Prostate gland (tissue), 2 donors: ENCODE data around the gene HMGB4. TPM values are rescaled to one million over a fixed set of nuclear protein-coding genes. Genes with fewer than 3 reads are reported as not detected.

ENCODE experiments used
- DNase-seq: peaks from one replicate; pipeline ENCODE4 v3.0.0-alpha.2; 2019; ENCODE audit warnings: low spot score
- H3K27ac ChIP-seq, 2 donors: fragments of 200-600 bp; sonication (generic); 2 replicates each; pipeline ENCODE4 v1.5.1; 2017 to 2019
- H3K27me3 ChIP-seq: fragments of 200-600 bp; sonication (generic); replicated peaks from 2 replicates; pipeline ENCODE4 v1.5.1; 2019; ENCODE audit not compliant: insufficient read depth
- H3K36me3 ChIP-seq, 2 donors: fragments of 200-600 bp; sonication (generic); 1 replicate in 1 of 2; 2 replicates in 1 of 2; pipeline versions ENCODE4 v1.5.1 to v1.8.1; 2017 to 2019
- H3K4me1 ChIP-seq: fragments of 200-600 bp; sonication (generic); replicated peaks from 2 replicates; pipeline ENCODE4 v1.5.1; 2019
- H3K4me3 ChIP-seq, 2 donors: fragments of 200-600 bp; sonication (generic); 2 replicates each; pipeline ENCODE4 v1.5.1; 2017 to 2019
- H3K9me3 ChIP-seq: fragments of 200-600 bp; sonication (generic); 2 replicates; pipeline ENCODE4 v1.5.1; 2017
- CTCF ChIP-seq, 4 experiments: fragments of 200-600 bp in 2 of 4; fragments of 450-650 bp in 2 of 4; sonication (generic) in 2 of 4; IDR thresholded peaks; 1 replicate in 3 of 4; 2 replicates in 1 of 4; pipeline ENCODE4 v1.5.1; 2016 to 2019; ENCODE audit warnings: antibody characterized with exemption in 4 of 4, mild to moderate bottlenecking in 2 of 4, moderate library complexity in 2 of 4
- POLR2A ChIP-seq: fragments of 450-650 bp; IDR thresholded peaks from one replicate; pipeline ENCODE4 v1.6.1; 2016; ENCODE audit warnings: antibody characterized with exemption, mild to moderate bottlenecking
- POLR2AphosphoS5 ChIP-seq: sonication (generic); formaldehyde crosslinking; IDR thresholded peaks from one replicate; pipeline ENCODE4 v1.6.1; 2017; ENCODE audit warnings: antibody characterized with exemption
- WGBS: methylation state at CpG from one replicate; pipeline ENCODE4 v1.1.5; 2018; 5-methylcytosine and 5-hydroxymethylcytosine counted together
- intact Hi-C: fragments of 100-400 bp; cut with DNase I; formaldehyde crosslinking; loops from one replicate; pipeline ENCODE4 v1.14.2; 2022
- total RNA-seq, 2 donors: library from RNA; depleted of rRNA; stranded (reverse); fragments of >200 nt; gene quantifications; one replicate each; pipeline ENCODE4 v1.1.0, GENCODE V29; 2016

The HMGB4 gene
- total RNA-seq, 2 donors from 2014 or later, result 25.1 TPM; not detected in 1

- Histone ChIP-seq H3K27me3 (no peaks in the 10 kb centered on the region), H3K9me3 (no peaks in the 10 kb centered on the region), H3K4me3 (no peak overlapping the region), H3K36me3 (no peaks in the 10 kb centered on the region), H3K27ac (no peak overlapping the region), H3K4me1 (no peaks in the 10 kb centered on the region)
- intact Hi-C loops, result no loop called here
- DNase-seq, result no peak
- 25% methylated on average over 7 of the region's 7 CpGs for WGBS
- TF ChIP-seq CTCF (IDR thresholded peaks at IDR 0.05), result no peak
Observed at GRCh38 chr1:33819913-33820311, 44.0 kb upstream of the HMGB4 start.

GRCh38 chr1:33820804-33821203 is 43.1 kb upstream of the HMGB4 start:
- H3K27ac ChIP-seq, result no peak overlapping the region
- no peaks in the 10 kb centered on the region for H3K9me3 ChIP-seq
- no peaks in the 10 kb centered on the region for H3K36me3 ChIP-seq
- 85% methylated on average over 5 of the region's 5 CpGs for WGBS
- no peak overlapping the region for H3K4me3 ChIP-seq
- H3K4me1 ChIP-seq, result no peaks in the 10 kb centered on the region
- DNase-seq, result no peak
- H3K27me3 ChIP-seq, result no peaks in the 10 kb centered on the region
- intact Hi-C loops, result no loop called here
- TF ChIP-seq POLR2A (no peak), CTCF (IDR thresholded peaks at IDR 0.05) (no peak), POLR2AphosphoS5 (no peak)

GRCh38 chr1:33821291-33821690 is 42.6 kb upstream of the HMGB4 start:
- Histone ChIP-seq H3K27ac (no peak overlapping the region), H3K4me1 (no peaks in the 10 kb centered on the region), H3K9me3 (no peaks in the 10 kb centered on the region), H3K4me3 (no peak overlapping the region), H3K36me3 (no peaks in the 10 kb centered on the region), H3K27me3 (no peaks in the 10 kb centered on the region)
- intact Hi-C loops, result no loop called here
- DNase-seq, result no peak
- no peak for TF ChIP-seq POLR2A
- TF ChIP-seq POLR2AphosphoS5, result no peak
- TF ChIP-seq CTCF (IDR thresholded peaks at IDR 0.05), result no peak
- whole genome bisulfite sequencing, result 95% methylated on average over 6 of the region's 6 CpGs

GRCh38 chr1:33822396-33822795 is 41.5 kb upstream of the HMGB4 start:
- H3K36me3 ChIP-seq, result no peaks in the 10 kb centered on the region
- intact Hi-C loops, result no loop called here
- no peak overlapping the region for H3K27ac ChIP-seq
- no peak for DNase-seq
- H3K4me1 ChIP-seq, result no peaks in the 10 kb centered on the region
- no peaks in the 10 kb centered on the region for H3K27me3 ChIP-seq
- no peak for TF ChIP-seq CTCF (IDR thresholded peaks at IDR 0.05)
- no peak for TF ChIP-seq POLR2AphosphoS5
- no peak for TF ChIP-seq POLR2A
- no peaks in the 10 kb centered on the region for H3K9me3 ChIP-seq
- H3K4me3 ChIP-seq, result no peak overlapping the region
- 78% methylated on average over 6 of the region's 6 CpGs for WGBS

- Histone ChIP-seq H3K4me3 (no peak overlapping the region), H3K27me3 (no peaks in the 10 kb centered on the region), H3K27ac (no peak overlapping the region), H3K9me3 (no peaks in the 10 kb centered on the region), H3K4me1 (no peaks in the 10 kb centered on the region), H3K36me3 (no peaks in the 10 kb centered on the region)
- intact Hi-C loops, result no loop called here
- 100% methylated on average over 2 of the region's 2 CpGs for WGBS
- TF ChIP-seq CTCF (IDR thresholded peaks at IDR 0.05), result no peak
- no peak for TF ChIP-seq POLR2A
- no peak for TF ChIP-seq POLR2AphosphoS5
- no peak for DNase-seq
Observed at GRCh38 chr1:33823401-33823800, 40.5 kb upstream of the HMGB4 start.
